Stimulated activated CD4-positive, alpha-beta T cell treated with anti-CD3 and anti-CD28 coated beads, Interleukin-2, amount 100 ng/mL, for 48 hours (primary cell): Measurements from ENCODE around the gene THSD4.
"Not testable (repeated sequence)": the region's sequence is repeated elsewhere in the genome, so short reads cannot be mapped to it uniquely, and the experiment has no call there.

Experiments used
- DNase-seq, 2 donors: peaks; one replicate each; pipeline ENCODE4 v3.0.0-alpha.2; 2020

The THSD4 gene

DNA sequence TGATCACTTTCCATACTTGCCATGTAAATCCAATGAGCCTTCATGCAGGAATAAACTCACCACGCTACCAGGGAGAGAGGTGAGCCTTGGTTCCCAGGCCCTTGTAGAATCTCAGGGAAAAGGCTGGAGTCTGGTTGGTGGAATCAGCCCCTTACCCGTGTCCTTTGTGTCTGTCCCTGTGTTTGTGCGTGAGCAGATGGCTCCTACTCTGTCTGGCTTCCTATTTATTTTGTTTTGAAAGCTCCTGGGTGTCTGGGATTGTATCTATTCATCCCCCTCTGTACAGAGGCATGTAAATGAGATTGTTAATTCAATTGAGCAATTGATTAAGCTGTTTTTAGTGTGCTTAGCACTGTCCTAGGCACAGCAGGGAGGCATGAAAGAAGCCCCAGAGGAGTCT is 278.1 kb downstream of the THSD4 start:
- DNase-seq, result no peak

GRCh38 chr15:71396536-71397125 is 281.4 kb downstream of the THSD4 start:
- no peak for DNase-seq

DNA sequence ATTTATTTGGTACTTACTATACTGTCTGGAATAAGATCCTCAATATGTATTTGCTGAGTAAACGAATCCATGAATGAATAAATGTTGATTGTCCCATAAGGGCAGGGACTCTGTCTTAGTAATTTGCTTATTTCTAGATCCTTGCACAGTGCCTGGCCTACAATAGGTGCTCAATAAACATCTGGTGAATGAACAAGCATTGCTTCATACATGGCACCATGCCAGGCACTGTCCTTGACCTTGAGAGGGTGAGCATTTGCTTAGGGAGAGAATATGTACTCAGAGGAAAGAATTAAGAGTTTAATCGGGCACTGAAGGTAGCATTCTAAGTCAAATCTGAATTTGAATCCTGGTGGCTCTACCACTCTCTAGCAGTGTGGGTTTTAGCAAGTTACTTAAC is 282.1 kb downstream of the THSD4 start:
- DNase-seq, result no peak

DNA sequence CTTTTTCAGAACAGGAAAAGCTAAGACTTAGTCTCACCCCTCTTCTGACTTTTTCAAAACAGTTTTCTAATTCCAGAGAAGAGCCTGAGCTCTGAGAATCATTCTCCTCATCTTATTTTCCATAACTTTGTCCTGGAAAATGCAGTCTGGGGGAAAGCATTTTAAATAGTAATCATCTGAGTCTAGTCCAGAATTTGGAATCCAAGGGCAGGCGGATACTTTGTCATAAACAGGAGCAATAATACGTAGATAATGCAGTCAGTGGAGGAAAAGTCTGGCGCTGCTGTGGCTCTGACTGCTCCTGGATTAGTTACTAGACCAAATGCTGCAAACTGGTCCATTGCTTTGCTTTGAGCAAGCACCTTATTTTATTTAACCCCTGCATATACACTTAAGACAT is 285.0 kb downstream of the THSD4 start:
- DNase-seq, result no peak

DNA sequence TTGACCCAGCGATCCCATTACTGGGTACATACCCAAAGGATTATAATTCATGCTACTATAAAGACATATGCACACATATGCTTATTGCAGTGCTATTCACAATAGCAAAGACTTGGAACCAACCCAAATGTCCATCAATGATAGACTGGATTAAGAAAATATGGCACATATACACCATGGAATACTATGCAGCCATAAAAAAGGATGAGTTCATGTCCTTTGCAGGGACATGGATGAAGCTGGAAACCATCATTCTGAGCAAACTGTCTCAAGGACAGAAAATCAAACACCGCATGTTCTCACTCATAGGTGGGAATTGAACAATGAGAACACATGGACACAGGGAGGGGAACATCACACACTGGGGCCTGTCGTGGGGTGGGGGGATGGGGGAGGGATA is 286.5 kb downstream of the THSD4 start:
- DNase-seq, result not testable (repeated sequence)

DNA sequence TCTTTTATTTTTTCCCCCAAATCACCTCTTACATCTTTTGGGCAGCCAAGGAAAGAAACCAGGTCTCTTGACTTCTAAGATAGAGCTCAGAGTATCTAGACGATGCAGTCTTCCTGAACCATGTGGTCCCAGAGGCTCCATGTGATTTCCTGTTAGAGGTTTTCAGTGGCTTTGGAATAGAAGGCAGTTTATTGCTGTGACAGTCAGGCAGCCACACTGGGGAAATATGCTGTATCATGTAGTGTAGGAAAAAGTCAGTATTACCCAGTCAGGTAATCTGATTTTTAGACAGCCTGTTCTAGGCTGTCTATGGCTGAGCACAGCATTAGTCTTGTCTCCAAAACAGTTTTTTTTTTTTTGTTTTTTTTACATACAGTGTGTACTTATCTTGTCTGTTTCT is 294.3 kb downstream of the THSD4 start:
- DNase-seq, result no peak

- no peak for DNase-seq
Measured at GRCh38 chr15:71410347-71410746, 295.1 kb downstream of the THSD4 start.

DNA sequence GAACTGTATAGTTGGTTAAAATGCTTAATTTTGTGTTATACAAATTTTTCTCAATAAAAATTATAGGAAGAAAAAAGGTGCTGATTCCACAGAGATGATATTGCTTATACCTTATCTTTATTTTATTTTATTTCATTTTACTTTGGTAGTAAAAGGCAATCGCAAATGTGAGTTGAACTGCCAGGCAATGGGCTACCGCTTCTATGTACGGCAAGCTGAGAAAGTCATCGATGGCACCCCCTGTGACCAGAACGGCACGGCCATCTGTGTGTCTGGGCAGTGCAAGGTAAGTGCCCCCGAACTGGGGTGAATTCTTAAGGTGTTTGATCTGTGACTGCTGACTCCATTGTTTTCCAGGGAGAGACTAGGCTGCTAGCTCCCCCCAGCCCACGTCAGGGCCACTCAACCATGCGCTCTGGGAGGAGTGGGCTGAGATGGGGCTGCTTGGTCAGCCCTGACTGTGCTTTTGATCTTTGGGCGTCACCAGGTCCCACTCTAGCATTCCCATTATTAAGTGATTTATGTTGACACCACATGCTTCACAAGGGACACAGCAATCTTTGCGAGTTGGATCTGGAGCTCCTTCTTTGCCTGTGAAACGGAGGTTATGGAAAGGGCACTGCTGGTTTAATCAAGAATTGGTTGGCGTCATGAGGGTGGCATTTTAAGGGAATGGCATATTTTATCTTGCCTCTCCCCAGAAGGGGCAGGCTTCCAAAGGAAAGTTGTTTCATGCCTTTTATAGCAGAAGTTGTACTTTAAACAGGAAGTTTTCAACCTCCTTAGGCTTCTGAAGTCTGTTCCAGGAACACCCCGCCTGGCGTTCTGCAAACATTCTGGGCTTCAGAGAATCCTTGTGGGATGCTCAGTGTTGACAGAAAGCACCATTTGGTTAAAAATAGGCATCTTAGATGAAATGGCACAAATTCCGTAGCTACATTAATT is 296.5 kb downstream of the THSD4 start:
- DNase-seq, result no peak

GRCh38 chr15:71413419-71413818 is 298.1 kb downstream of the THSD4 start:
- no peak for DNase-seq

GRCh38 chr15:71414853-71415252 is 299.6 kb downstream of the THSD4 start:
- no peak for DNase-seq

- no peak for DNase-seq
Measured at GRCh38 chr15:71422530-71423259, 307.4 kb downstream of the THSD4 start.

GRCh38 chr15:71424765-71425164 is 309.5 kb downstream of the THSD4 start:
- no peak for DNase-seq

GRCh38 chr15:71425388-71425787 is 310.1 kb downstream of the THSD4 start:
- DNase-seq, result no peak

- no peak for DNase-seq
Measured at GRCh38 chr15:71426792-71427191, 311.5 kb downstream of the THSD4 start.

GRCh38 chr15:71430782-71431181 is 315.5 kb downstream of the THSD4 start:
- no peak for DNase-seq

GRCh38 chr15:71431343-71432336 is 316.4 kb downstream of the THSD4 start:
- DNase-seq, result no peak

GRCh38 chr15:71433402-71433801 is 318.1 kb downstream of the THSD4 start:
- DNase-seq, result no peak

DNA sequence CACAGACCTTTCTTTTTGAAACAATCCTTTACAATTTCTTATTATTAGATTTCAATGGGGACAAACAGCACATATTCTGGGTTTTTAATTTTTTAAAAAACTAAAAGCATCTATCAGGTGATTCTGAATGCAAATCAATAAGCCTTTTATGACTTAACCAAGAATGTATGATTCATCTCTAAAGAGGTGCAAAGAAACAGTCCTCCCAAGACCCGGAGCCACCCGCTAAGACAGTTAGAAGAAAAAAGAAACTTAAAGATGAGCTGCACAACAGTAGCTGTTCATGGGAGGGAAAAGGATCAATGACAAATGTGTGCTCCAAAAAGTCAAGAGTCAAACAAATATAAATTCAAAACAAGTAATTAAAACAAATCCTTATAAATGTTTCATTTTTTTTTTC is 319.5 kb downstream of the THSD4 start:
- no peak for DNase-seq

DNA sequence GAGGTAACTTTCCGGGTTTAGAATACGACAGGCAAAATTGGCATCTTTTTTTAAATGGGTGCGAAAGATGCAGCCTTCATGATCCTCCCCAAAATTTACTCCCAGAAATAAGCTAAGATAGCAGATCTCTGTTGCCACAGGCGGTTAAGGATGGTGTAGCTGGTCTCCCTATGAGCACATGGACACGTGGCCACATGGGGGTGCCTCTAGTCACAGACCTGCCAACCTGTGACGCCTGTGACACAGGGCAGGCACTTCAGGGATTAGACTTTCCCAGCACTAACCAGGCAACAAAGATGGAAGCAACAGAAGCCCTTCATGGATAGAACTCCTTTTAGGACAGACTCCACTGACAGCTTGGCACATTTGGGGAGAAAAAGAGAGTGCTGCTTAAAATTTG is 320.3 kb downstream of the THSD4 start:
- no peak for DNase-seq

GRCh38 chr15:71436854-71437253 is 321.6 kb downstream of the THSD4 start:
- no peak for DNase-seq

DNA sequence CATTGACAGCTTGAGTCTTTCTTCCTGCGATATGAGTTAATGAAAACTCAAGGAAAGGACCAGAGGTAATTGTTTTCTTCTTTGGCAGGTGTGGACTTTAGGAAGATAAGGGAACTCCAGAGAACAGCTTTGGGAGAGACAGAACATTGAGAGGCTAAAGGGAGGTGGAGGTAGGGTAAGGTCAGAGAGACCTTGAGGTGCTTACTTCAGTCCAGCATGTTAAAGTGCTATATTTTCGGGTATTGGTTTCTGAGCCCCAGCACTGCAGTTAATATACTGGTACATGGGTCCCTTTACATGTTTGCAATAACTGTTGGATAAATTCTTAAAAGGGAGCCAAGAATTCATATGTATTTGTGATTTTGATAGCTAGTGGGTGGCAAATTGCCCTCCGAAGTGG is 322.1 kb downstream of the THSD4 start:
- DNase-seq, result no peak

DNA sequence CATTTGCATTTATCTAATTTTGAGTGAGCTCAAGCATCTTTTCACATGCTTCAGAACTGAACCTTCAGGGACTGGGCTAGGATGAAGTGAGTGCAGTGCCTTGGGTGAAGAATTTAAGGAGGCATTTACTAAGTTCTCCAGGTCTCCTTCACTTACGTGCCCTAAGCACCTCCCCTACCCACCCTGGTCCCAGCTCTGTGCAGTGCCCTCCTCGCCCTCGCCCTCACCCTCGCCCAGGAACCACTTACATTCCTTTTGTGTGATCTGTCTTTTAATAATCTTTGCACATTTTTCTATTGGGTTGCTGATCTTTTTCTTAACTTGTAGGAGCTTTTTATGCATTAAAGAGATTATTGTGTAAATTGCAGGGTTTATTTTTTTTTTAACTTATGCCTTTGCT is 322.6 kb downstream of the THSD4 start:
- DNase-seq, result no peak

GRCh38 chr15:71439478-71439877 is 324.2 kb downstream of the THSD4 start:
- DNase-seq, result not testable (repeated sequence)
